VCaP (cell line): ENCODE data around the gene AP2A1.
"Not testable (repeated sequence)": the region's sequence is repeated elsewhere in the genome, so short reads cannot be mapped to it uniquely, and the experiment has no call there.

Source experiments
- H3K27ac ChIP-seq: fragments of 450-650 bp; 2 replicates; pipeline ENCODE4 v1.5.1; 2017
- TF ChIP-seq, protein P1 (sequence below): fragments of 450-650 bp; conservative IDR thresholded peaks from 2 replicates; pipeline ENCODE4 v1.5.1; 2017; ENCODE audit warnings: mild to moderate bottlenecking, moderate library complexity

Gene AP2A1

DNA sequence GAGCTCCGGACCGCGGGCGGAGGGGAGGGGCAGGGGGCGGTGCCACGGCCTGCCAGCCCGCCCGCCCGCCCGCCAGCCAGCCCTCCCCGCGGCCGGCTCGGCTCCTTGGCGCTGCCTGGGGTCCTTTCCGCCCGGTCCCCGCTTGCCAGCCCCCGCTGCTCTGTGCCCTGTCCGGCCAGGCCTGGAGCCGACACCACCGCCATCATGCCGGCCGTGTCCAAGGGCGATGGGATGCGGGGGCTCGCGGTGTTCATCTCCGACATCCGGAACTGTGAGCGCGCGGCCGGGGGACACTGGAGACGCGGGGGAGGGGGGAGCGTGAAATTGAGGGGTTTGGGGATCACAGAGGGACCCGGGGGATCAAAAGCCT lies at the start of gene AP2A1:
AP2A1 (plus strand) TSS at position 72 of the 370 bp plus-strand sequence; CDS start at position 205, 133 bp downstream.
- TF ChIP-seq, protein P1, sequence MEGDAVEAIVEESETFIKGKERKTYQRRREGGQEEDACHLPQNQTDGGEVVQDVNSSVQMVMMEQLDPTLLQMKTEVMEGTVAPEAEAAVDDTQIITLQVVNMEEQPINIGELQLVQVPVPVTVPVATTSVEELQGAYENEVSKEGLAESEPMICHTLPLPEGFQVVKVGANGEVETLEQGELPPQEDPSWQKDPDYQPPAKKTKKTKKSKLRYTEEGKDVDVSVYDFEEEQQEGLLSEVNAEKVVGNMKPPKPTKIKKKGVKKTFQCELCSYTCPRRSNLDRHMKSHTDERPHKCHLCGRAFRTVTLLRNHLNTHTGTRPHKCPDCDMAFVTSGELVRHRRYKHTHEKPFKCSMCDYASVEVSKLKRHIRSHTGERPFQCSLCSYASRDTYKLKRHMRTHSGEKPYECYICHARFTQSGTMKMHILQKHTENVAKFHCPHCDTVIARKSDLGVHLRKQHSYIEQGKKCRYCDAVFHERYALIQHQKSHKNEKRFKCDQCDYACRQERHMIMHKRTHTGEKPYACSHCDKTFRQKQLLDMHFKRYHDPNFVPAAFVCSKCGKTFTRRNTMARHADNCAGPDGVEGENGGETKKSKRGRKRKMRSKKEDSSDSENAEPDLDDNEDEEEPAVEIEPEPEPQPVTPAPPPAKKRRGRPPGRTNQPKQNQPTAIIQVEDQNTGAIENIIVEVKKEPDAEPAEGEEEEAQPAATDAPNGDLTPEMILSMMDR = no peak
- peak within 1 kb of the TSS; percentile 79 for H3K27ac ChIP-seq

DNA sequence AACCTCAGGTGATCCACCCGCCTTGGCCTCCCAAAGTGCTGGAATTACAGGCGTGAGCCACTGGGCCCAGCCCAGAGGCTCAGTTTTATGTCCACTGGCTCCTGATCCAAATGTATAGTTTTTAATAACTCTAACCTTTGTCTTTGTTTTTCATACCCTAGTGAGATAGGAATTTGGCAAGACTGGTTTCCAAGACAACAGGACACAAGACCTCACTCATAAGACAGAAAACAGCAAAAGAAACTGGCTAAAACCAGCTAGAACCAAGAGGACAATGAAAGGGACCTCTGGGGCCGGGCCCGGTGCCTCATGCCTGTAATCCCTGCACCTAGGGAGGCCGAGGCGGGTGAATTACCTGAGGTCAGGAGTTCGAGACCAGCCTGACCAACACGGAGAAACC lies 48.3 kb upstream of the AP2A1 start:
- no peak overlapping the region for H3K27ac ChIP-seq
- TF ChIP-seq, protein P1 = no peak

DNA sequence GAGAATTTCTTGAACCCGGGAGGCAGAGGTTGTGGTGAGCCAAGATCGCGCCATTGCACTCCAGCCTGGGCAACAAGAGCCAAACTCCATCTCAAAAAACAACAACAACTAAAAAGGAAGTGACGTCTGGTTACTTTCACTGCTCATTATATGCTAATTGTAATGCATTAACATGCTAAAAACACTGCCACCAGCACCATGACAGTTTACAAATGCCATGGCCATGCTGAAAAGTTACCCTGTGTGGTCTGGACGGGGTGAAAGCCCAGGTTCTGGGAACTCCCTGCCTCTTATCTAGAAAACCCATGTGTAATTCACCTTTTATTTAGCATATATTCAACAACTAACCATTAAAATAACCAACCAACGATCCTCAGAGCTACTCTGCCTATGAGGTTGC lies 47.8 kb upstream of the AP2A1 start:
- H3K27ac ChIP-seq = no peak overlapping the region
- TF ChIP-seq, protein P1 = no peak

DNA sequence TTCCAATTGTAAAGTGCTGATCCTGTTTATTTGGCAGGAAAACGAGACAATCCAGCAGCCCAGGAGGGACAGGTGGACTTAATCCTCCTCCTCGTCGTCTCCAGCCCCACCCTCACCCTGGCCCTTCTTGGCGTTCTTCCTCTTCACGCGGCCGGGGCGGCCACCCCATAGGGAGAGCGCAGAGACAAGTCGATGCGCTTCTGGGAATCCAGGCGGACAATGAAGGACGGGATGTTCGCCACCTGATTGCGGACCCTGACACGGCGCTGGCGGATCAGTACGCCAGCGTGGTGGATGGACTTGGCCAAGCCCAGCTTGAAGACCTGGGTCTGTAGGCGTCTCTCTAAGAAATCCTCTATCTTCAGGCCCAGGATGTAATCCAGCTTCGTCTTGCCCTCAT lies 47.4 kb upstream of the AP2A1 start:
- H3K27ac ChIP-seq = not testable (repeated sequence)

DNA sequence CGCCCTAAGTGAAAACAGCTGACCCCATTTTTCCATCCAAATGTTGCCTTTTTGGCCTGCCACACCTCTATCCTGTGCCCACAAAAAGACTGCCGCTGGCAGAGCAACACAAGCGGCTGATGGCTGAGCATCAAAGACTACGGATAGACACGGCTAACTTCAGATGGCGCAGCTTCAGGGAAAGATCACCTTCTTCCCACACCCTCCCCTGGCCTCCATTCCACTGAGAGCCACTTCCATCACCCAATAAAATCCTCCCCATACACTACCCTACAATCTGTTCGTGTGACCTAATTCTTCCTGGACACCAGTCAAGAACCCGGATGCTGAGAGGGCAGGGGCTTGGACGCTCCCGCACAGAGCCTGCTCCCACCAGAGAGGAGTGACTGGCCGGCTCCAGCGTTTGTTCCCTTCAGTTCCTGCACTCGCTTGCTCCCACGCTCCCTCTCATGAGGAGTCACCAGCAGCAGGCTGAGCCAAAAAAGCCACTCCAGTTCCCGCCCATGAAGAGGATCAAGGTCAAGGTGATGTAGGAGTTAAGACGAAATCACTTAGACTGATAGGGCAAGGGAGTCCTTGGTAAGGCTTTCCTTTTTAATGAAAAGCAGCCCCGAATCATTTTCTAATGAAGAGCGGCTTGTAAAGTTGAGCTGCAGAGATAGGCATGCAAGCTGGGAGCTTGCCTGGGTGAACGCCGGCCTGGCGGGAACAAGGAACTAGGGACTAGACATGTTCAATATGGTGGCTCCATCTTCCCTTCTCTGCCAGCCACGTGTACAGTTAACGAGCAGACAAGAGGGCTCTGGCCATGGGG lies 39.4 kb upstream of the AP2A1 start:
- no peak overlapping the region for H3K27ac ChIP-seq
- TF ChIP-seq, protein P1 = no peak

DNA sequence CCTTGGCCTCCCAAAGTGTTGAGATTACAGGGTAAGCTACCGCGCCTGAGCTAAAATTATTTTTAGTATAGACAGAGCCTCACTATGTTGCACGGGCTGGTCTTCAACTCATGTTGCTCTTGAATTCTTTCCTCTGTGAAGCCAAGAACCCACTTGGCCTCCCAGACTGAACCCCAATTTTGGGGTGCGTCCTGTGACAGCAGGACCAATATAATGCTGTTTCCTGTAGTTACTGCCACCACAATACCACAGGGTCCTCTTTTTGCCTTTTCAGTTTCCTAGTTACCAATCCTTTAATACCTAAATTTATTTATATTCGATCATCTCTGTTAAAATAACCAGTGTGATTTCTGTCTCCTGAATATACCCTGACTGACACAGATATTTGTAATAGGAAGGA lies 36.6 kb upstream of the AP2A1 start:
- TF ChIP-seq, protein P1 = no peak

DNA sequence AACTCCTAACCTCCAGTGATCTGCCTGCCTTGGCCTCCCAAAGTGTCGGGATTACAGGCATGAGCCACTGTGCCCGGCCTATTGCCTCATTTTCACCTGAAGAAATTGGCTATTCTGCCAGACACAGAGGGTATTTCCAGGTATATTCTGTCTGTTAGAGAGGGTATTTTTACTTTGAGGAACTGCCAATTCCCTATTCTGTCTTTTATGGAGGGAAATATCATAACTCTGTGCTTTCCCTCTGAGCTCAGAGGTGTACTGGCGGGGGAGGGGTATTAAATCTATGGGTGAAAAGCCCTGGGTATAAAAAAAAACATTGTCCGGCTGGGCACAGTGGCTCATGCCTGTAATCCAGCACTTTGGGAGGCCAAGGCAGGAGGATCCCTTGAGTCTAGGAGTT lies 28.5 kb upstream of the AP2A1 start:
- TF ChIP-seq, protein P1 = no peak

More for the DNA sequence above, 36.6 kb upstream of the AP2A1 start:
- H3K27ac ChIP-seq = no peak overlapping the region

DNA sequence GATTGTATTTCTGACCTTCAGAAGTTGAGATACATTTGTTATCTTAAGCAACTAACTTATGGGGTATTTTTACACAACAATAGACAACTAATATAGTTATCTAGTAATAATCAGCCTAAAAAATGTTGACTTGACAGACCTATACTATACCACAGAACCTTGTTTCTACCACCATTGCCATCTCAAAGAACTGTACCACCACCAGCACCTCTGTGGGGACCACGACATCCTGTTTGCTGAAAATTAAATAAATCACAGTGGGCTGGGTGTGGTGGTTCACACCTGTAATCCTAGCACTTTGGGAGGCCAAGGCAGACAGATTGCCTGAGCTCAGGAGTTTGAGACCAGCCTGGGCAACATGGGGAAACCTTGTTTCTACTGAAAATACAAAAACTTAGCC lies 27.7 kb upstream of the AP2A1 start:
- TF ChIP-seq, protein P1 = no peak
- no peak overlapping the region for H3K27ac ChIP-seq

More for the DNA sequence above, 28.5 kb upstream of the AP2A1 start:
- H3K27ac ChIP-seq = no peak overlapping the region
